DND-41 (cell line): ENCODE measurements around the gene CNTRL.

Experiments
- ATAC-seq: fragments of 200-7000 bp; cut with Tn5 transposase; 3 replicates; pipeline ENCODE4 v1.9.1; 2021; ENCODE audit warnings: low read depth; ENCODE audit not compliant: insufficient read depth
- DNase-seq: peaks from one replicate; pipeline ENCODE4 v3.0.0-alpha.2; 2020
- H2AFZ ChIP-seq: 2 replicates; pipeline ENCODE4 v1.6.0; 2012; ENCODE audit warnings: low read depth, low read length
- H3K27ac ChIP-seq: 2 replicates; pipeline ENCODE4 v1.5.1; 2012; ENCODE audit warnings: low read length, inconsistent platforms
- H3K27me3 ChIP-seq: fragments of 200-600 bp; sonication (generic); 2 replicates; pipeline ENCODE4 v1.6.0; 2012; ENCODE audit warnings: low read length, mild to moderate bottlenecking, inconsistent platforms; ENCODE audit not compliant: insufficient read depth, poor library complexity
- H3K36me3 ChIP-seq: 2 replicates; pipeline ENCODE4 v1.5.1; 2012; ENCODE audit warnings: low read length, inconsistent platforms; ENCODE audit not compliant: insufficient read depth
- H3K4me1 ChIP-seq: 2 replicates; pipeline ENCODE4 v1.5.1; 2012; ENCODE audit warnings: mild to moderate bottlenecking, low read length; ENCODE audit not compliant: insufficient read depth
- H3K4me2 ChIP-seq: 2 replicates; pipeline ENCODE4 v1.6.0; 2012; ENCODE audit warnings: mild to moderate bottlenecking, moderate library complexity, low read length, inconsistent platforms; ENCODE audit not compliant: insufficient read depth
- H3K4me3 ChIP-seq, 2 experiments: fragments of 200-600 bp in 1 of 2; shearing (Covaris generic) in 1 of 2; 2 replicates each; pipeline ENCODE4 v1.5.1; 2012 to 2016; ENCODE audit warnings: inconsistent platforms in 2 of 2, low read length in 2 of 2, mild to moderate bottlenecking in 2 of 2, low read depth in 1 of 2, moderate library complexity in 1 of 2
- H3K79me2 ChIP-seq: 2 replicates; pipeline ENCODE4 v1.6.0; 2012; ENCODE audit warnings: low read length, inconsistent platforms; ENCODE audit not compliant: insufficient read depth
- H3K9ac ChIP-seq: 2 replicates; pipeline ENCODE4 v1.6.0; 2012; ENCODE audit warnings: low read depth, mild to moderate bottlenecking, inconsistent platforms, low read length, moderate library complexity
- H3K9me3 ChIP-seq: 2 replicates; pipeline ENCODE4 v1.5.1; 2012; ENCODE audit warnings: low read length, moderate library complexity, mild to moderate bottlenecking, inconsistent platforms; ENCODE audit not compliant: insufficient read depth, severe bottlenecking
- H4K20me1 ChIP-seq: 2 replicates; pipeline ENCODE4 v1.6.0; 2012; ENCODE audit warnings: low read length; ENCODE audit not compliant: insufficient read depth
- EZH2 ChIP-seq: IDR thresholded peaks from 3 replicates; pipeline ENCODE4 v1.6.1; 2012; ENCODE audit warnings: borderline replicate concordance, low read depth, mild to moderate bottlenecking, moderate library complexity, low read length, inconsistent platforms; ENCODE audit not compliant: severe bottlenecking
- TF ChIP-seq, protein P1 (sequence below): IDR thresholded peaks from 2 replicates; pipeline ENCODE4 v1.5.1; 2012; ENCODE audit warnings: borderline replicate concordance, low read length, moderate library complexity, mild to moderate bottlenecking; ENCODE audit not compliant: poor library complexity, severe bottlenecking; ENCODE audit errors: extremely low read depth

Gene CNTRL

DNA sequence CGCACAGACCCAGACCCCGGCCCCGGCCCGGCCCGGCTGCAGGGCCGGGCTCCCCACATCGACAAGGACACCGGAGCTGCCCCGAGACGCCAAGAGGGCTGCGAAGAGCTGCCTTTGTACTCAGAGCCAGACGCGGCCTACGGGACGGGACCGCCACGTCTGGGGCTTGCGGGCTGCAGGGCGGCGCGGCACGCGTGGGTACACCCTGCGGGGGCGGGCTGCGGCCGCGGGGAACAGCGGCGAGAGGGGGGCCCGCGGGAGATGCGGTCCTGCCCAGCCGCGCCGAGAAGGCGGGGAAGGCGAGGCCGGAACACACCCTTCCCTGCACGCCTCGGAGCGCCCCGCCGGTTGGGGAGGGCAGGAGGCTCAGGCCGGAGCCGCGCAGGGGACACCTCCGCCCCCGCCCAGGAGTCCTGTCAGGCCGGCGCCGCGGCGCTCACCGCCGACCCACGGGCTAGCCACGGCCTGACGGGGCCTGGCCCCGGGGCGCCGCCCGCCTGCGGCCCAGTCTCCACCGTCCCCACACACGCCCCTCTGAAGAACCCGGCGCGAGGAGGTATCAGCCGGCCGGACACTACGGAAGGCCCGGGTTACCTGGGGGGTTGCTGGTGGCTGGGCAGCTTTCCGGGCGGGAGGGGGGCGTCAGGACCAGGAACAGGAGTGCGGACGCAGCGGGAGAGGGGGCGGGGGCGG lies 126.4 kb downstream of the CNTRL start:
- Histone ChIP-seq H3K79me2 (peaks cover 62% of the 10 kb centered on the region), H3K4me2 (peak overlapping the region; percentile 96), H4K20me1 (peaks cover 46% of the 10 kb centered on the region), H3K9ac (peak overlapping the region; percentile 95), H2AFZ (peak overlapping the region; percentile 85), H3K4me3 (peak overlapping the region; percentile 72 to 84), H3K4me1 (peaks cover 41% of the 10 kb centered on the region), H3K9me3 (no peaks in the 10 kb centered on the region), H3K36me3 (no peaks in the 10 kb centered on the region; the same call in 1 of the 2 replicates), H3K27ac (peak overlapping the region; percentile 83), H3K27me3 (no peaks in the 10 kb centered on the region)
- no peak for TF ChIP-seq EZH2
- TF ChIP-seq, protein P1, sequence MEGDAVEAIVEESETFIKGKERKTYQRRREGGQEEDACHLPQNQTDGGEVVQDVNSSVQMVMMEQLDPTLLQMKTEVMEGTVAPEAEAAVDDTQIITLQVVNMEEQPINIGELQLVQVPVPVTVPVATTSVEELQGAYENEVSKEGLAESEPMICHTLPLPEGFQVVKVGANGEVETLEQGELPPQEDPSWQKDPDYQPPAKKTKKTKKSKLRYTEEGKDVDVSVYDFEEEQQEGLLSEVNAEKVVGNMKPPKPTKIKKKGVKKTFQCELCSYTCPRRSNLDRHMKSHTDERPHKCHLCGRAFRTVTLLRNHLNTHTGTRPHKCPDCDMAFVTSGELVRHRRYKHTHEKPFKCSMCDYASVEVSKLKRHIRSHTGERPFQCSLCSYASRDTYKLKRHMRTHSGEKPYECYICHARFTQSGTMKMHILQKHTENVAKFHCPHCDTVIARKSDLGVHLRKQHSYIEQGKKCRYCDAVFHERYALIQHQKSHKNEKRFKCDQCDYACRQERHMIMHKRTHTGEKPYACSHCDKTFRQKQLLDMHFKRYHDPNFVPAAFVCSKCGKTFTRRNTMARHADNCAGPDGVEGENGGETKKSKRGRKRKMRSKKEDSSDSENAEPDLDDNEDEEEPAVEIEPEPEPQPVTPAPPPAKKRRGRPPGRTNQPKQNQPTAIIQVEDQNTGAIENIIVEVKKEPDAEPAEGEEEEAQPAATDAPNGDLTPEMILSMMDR: no peak
- DNase-seq (peak; percentile 40), ATAC-seq (peak; percentile 32)

DNA sequence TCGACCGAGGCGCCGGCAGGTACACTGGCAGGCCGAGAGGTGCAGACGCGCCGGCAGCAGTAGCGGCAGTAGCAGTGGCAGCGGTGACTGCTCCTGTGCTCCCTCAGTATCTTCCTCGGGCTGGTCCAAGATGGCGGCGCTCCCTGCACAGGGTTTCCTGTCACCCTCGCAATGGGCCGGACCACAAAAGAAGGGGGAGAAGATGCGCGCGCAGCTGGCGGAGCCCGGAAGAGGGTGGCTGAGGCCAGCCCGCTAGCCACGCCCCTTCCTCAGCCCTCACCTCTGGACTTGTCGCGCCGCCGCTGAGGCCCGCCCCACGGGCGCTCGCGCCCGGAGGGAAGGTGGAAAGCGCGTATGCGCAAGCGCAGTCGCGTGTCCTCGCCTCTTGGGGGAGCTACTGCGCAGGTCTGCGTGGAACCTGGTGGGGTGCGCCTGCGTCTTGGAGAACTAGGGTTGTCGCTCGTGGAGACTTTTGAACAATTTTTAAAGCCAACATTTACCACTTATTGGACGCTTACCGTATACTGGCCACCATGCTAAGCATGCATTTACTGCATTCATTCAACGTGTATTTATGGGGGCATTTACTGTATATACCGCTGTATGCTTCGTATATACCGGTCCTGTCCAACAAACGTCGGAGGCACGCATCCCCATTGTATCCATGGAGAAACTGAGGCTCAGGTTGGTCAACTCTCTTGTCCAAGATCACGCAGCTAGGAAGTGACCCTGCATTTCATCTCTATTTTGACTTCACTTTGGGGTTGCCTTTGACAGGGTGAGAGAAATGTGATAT lies 127.2 kb downstream of the CNTRL start, which contains the start of gene RAB14:
Gene RAB14, minus strand, starts transcription at position 132 of the 796 bp plus-strand sequence. CDS start 8,457 bp downstream, outside the sequence.
- TF ChIP-seq, protein P1: peak; percentile 71
- no peak for TF ChIP-seq EZH2

DNA sequence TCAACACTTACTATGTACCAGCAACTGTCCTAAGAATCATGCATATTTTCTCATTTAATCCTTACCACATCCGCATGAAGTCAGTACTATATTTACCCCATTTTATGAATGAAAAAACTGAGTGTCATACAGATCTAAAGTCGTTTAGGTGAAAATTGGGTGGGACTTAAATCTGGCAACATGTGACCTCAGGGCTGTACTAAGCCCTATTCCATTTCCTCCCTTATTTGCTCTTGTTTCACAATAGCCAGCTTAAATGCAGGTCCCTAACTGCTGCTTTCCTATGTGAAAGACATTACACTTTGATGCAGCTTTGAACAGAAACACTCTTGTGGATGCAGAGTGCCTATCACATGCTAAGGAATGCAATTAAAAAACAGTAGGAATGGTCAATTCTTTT lies 129.4 kb downstream of the CNTRL start:
- Histone ChIP-seq H3K9ac (no peak overlapping the region), H3K9me3 (no peaks in the 10 kb centered on the region), H4K20me1 (peaks cover 20% of the 10 kb centered on the region), H3K27me3 (no peaks in the 10 kb centered on the region), H3K4me2 (no peak overlapping the region), H3K4me1 (peaks cover 23% of the 10 kb centered on the region), H2AFZ (no peak overlapping the region), H3K36me3 (no peaks in the 10 kb centered on the region; the same call in 1 of the 2 replicates), H3K27ac (no peak overlapping the region), H3K79me2 (peaks cover 32% of the 10 kb centered on the region), H3K4me3 (no peak overlapping the region)
- TF ChIP-seq, protein P1: no peak
- no peak for TF ChIP-seq EZH2
- ATAC-seq (no peak), DNase-seq (no peak)

More for the DNA sequence above, 127.2 kb downstream of the CNTRL start, which contains the start of gene RAB14:
- peak; percentile 99 for DNase-seq
- peak; percentile 93 for ATAC-seq
- Histone ChIP-seq H4K20me1 (peaks cover 38% of the 10 kb centered on the region), H3K9me3 (no peaks in the 10 kb centered on the region), H3K9ac (peak within 1 kb of the TSS; percentile 95), H2AFZ (peak within 1 kb of the TSS; percentile 96), H3K4me2 (peak within 1 kb of the TSS; percentile 96), H3K36me3 (no peaks in the 10 kb centered on the region; the same call in 1 of the 2 replicates), H3K27me3 (no peaks in the 10 kb centered on the region), H3K4me3 (peak within 1 kb of the TSS; percentile 72 to 84), H3K79me2 (peaks cover 54% of the 10 kb centered on the region), H3K27ac (peak within 1 kb of the TSS; percentile 86), H3K4me1 (peaks cover 37% of the 10 kb centered on the region)
